ENCODE data around the gene RAB28. TPM values are rescaled to one million over a fixed set of nuclear protein-coding genes. Genes with fewer than 3 reads are reported as not detected.

The RAB28 gene
- total and polyA plus RNA-seq, 9 of the 15 experiments (the other 6 are each of a cell fraction or from before 2014, with no cell fraction given), result 6.7 to 40.4 (median 23.0) TPM

DNA sequence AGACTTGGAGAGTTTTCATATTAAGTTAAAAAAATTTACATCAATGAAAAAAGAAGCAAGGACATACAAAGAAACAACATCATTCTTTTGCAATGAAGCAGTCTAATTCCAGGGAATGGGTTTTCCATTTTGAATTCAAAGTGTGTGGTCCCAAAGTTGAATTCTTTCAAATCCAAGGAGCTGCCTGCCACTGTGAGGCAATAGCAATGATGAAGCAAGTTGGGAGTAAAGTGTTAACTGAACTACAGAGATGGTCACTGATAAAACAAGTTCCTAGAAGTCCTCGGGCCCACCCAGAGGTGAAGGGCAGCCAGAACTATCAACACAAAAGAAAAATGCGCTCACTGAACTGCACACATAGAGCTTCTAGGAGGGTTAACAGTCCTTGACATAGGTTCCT, 115.9 kb downstream of the RAB28 start (continued):
- TF ChIP-seq, protein P1, sequence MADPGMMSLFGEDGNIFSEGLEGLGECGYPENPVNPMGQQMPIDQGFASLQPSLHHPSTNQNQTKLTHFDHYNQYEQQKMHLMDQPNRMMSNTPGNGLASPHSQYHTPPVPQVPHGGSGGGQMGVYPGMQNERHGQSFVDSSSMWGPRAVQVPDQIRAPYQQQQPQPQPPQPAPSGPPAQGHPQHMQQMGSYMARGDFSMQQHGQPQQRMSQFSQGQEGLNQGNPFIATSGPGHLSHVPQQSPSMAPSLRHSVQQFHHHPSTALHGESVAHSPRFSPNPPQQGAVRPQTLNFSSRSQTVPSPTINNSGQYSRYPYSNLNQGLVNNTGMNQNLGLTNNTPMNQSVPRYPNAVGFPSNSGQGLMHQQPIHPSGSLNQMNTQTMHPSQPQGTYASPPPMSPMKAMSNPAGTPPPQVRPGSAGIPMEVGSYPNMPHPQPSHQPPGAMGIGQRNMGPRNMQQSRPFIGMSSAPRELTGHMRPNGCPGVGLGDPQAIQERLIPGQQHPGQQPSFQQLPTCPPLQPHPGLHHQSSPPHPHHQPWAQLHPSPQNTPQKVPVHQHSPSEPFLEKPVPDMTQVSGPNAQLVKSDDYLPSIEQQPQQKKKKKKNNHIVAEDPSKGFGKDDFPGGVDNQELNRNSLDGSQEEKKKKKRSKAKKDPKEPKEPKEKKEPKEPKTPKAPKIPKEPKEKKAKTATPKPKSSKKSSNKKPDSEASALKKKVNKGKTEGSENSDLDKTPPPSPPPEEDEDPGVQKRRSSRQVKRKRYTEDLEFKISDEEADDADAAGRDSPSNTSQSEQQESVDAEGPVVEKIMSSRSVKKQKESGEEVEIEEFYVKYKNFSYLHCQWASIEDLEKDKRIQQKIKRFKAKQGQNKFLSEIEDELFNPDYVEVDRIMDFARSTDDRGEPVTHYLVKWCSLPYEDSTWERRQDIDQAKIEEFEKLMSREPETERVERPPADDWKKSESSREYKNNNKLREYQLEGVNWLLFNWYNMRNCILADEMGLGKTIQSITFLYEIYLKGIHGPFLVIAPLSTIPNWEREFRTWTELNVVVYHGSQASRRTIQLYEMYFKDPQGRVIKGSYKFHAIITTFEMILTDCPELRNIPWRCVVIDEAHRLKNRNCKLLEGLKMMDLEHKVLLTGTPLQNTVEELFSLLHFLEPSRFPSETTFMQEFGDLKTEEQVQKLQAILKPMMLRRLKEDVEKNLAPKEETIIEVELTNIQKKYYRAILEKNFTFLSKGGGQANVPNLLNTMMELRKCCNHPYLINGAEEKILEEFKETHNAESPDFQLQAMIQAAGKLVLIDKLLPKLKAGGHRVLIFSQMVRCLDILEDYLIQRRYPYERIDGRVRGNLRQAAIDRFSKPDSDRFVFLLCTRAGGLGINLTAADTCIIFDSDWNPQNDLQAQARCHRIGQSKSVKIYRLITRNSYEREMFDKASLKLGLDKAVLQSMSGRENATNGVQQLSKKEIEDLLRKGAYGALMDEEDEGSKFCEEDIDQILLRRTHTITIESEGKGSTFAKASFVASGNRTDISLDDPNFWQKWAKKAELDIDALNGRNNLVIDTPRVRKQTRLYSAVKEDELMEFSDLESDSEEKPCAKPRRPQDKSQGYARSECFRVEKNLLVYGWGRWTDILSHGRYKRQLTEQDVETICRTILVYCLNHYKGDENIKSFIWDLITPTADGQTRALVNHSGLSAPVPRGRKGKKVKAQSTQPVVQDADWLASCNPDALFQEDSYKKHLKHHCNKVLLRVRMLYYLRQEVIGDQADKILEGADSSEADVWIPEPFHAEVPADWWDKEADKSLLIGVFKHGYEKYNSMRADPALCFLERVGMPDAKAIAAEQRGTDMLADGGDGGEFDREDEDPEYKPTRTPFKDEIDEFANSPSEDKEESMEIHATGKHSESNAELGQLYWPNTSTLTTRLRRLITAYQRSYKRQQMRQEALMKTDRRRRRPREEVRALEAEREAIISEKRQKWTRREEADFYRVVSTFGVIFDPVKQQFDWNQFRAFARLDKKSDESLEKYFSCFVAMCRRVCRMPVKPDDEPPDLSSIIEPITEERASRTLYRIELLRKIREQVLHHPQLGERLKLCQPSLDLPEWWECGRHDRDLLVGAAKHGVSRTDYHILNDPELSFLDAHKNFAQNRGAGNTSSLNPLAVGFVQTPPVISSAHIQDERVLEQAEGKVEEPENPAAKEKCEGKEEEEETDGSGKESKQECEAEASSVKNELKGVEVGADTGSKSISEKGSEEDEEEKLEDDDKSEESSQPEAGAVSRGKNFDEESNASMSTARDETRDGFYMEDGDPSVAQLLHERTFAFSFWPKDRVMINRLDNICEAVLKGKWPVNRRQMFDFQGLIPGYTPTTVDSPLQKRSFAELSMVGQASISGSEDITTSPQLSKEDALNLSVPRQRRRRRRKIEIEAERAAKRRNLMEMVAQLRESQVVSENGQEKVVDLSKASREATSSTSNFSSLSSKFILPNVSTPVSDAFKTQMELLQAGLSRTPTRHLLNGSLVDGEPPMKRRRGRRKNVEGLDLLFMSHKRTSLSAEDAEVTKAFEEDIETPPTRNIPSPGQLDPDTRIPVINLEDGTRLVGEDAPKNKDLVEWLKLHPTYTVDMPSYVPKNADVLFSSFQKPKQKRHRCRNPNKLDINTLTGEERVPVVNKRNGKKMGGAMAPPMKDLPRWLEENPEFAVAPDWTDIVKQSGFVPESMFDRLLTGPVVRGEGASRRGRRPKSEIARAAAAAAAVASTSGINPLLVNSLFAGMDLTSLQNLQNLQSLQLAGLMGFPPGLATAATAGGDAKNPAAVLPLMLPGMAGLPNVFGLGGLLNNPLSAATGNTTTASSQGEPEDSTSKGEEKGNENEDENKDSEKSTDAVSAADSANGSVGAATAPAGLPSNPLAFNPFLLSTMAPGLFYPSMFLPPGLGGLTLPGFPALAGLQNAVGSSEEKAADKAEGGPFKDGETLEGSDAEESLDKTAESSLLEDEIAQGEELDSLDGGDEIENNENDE (IDR thresholded peaks at IDR 0.05; ENCODE audit: low read depth, low read length), result no peak
- TF ChIP-seq VEZF1 (CRISPR knock-in tag; IDR thresholded peaks at IDR 0.05) (peak; percentile 29; the same call in 1 of the 2 replicates), ZEB2 (IDR thresholded peaks at IDR 0.05) (peak; percentile 50), ZNF592 (IDR thresholded peaks at IDR 0.05) (peak; percentile 85)
